Measurements from ENCODE around the gene GBE1.

The GBE1 gene

GRCh38 chr3:81442758-81443456 is 318.5 kb downstream of the GBE1 start:
- H3K36me3 ChIP-seq (ENCODE audit: control insufficient read depth, insufficient read depth, low read length), result no peaks in the 10 kb centered on the region
- H3K4me3 ChIP-seq (replicated peaks; ENCODE audit: low read depth, low read length), result no peak overlapping the region
- no peaks in the 10 kb centered on the region for H3K27me3 ChIP-seq (replicated peaks; ENCODE audit: control insufficient read depth, insufficient read depth, low read length)
- TF ChIP-seq, protein P1, sequence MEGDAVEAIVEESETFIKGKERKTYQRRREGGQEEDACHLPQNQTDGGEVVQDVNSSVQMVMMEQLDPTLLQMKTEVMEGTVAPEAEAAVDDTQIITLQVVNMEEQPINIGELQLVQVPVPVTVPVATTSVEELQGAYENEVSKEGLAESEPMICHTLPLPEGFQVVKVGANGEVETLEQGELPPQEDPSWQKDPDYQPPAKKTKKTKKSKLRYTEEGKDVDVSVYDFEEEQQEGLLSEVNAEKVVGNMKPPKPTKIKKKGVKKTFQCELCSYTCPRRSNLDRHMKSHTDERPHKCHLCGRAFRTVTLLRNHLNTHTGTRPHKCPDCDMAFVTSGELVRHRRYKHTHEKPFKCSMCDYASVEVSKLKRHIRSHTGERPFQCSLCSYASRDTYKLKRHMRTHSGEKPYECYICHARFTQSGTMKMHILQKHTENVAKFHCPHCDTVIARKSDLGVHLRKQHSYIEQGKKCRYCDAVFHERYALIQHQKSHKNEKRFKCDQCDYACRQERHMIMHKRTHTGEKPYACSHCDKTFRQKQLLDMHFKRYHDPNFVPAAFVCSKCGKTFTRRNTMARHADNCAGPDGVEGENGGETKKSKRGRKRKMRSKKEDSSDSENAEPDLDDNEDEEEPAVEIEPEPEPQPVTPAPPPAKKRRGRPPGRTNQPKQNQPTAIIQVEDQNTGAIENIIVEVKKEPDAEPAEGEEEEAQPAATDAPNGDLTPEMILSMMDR (IDR thresholded peaks at IDR 0.05; ENCODE audit: insufficient read depth, low read length, poor library complexity, severe bottlenecking), result no peak
- no peak for DNase-seq (ENCODE audit: extremely low read depth, insufficient read length)

GRCh38 chr3:81440661-81441060 is 320.8 kb downstream of the GBE1 start:
- TF ChIP-seq, protein P1 (IDR thresholded peaks at IDR 0.05; ENCODE audit: insufficient read depth, low read length, poor library complexity, severe bottlenecking), result no peak

More at GRCh38 chr3:81440661-81441060, 320.8 kb downstream of the GBE1 start:
- no peak for DNase-seq (ENCODE audit: extremely low read depth, insufficient read length)
- H3K27me3 ChIP-seq (replicated peaks; ENCODE audit: control insufficient read depth, insufficient read depth, low read length), result no peaks in the 10 kb centered on the region
- H3K4me3 ChIP-seq (replicated peaks; ENCODE audit: low read depth, low read length), result no peak overlapping the region
- H3K36me3 ChIP-seq (ENCODE audit: control insufficient read depth, insufficient read depth, low read length), result no peaks in the 10 kb centered on the region

Data from GM06990 (cell line).